ENCODE results near the gene TSPEAR.

TSPEAR gene

DNA sequence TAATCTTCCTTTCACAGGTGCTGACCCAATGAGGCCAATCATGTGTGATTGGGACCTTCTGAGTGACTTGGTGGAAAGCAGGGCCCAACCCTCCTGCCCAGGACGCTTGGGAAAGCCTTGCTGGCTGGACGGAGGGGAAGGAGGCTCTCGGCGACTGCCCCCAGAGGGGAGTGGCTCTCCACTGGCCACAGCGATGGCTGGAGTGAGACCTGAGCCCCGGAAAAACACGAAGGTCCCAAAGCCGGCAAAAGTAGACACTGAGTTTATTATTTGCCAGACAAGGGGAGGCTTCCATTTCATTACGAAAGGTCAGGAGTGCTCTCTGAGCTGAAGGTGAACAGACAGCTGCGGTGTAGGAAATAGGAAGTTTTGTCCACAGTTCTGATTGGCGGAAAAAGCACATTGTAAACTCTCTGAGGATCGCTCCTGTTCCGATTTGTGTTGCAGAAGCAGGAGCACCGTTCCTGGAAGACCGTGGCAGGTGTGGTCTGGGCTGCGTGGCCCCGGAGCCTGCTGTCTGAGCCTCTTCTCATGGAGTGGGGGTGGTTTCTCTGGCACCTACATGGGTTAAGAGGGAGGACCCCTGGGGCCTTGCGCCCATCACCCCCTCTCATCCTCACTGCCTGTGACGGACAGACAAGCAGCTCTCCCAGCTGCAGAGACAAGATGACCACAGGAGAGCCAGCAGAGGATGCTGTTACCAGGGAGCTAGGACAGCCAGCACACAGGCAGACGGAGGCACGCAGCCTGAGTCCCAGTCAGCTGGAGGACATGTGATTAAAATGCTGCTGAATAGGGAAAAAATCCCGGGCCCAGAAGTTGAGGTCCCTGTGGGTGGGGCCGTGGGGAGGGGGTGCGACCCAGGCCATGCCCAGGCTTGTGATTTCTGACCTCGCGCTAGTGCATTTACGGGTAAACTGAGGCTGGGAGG lies 212.8 kb downstream of the TSPEAR start:
- ATAC-seq: no peak
- TF ChIP-seq BACH2 (CRISPR knock-in tag; IDR thresholded peaks at IDR 0.05; ENCODE audit: borderline replicate concordance) (no peak), TOX (CRISPR knock-in tag; IDR thresholded peaks at IDR 0.05; ENCODE audit: borderline replicate concordance) (no peak), ZFP30 (CRISPR knock-in tag; IDR thresholded peaks at IDR 0.05) (no peak), GLIS3 (CRISPR knock-in tag; IDR thresholded peaks at IDR 0.05) (no peak), RARB (CRISPR knock-in tag; IDR thresholded peaks at IDR 0.05) (no peak), ZFP3 (CRISPR knock-in tag; IDR thresholded peaks at IDR 0.05) (no peak), ARNTL (CRISPR knock-in tag; IDR thresholded peaks at IDR 0.05; ENCODE audit: borderline replicate concordance, low read depth) (no peak), ESRRG (CRISPR knock-in tag; IDR thresholded peaks at IDR 0.05) (no peak), ISL1 (CRISPR knock-in tag; IDR thresholded peaks at IDR 0.05) (no peak), ZNF565 (CRISPR knock-in tag; conservative IDR thresholded peaks at IDR 0.05; ENCODE audit: low read depth) (no peak), ZNF70 (CRISPR knock-in tag; IDR thresholded peaks at IDR 0.05) (no peak)
- TF ChIP-seq, protein P1, sequence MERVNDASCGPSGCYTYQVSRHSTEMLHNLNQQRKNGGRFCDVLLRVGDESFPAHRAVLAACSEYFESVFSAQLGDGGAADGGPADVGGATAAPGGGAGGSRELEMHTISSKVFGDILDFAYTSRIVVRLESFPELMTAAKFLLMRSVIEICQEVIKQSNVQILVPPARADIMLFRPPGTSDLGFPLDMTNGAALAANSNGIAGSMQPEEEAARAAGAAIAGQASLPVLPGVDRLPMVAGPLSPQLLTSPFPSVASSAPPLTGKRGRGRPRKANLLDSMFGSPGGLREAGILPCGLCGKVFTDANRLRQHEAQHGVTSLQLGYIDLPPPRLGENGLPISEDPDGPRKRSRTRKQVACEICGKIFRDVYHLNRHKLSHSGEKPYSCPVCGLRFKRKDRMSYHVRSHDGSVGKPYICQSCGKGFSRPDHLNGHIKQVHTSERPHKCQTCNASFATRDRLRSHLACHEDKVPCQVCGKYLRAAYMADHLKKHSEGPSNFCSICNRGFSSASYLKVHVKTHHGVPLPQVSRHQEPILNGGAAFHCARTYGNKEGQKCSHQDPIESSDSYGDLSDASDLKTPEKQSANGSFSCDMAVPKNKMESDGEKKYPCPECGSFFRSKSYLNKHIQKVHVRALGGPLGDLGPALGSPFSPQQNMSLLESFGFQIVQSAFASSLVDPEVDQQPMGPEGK (CRISPR knock-in tag; IDR thresholded peaks at IDR 0.05; ENCODE audit: borderline replicate concordance): no peak
- TF ChIP-seq, protein P2, sequence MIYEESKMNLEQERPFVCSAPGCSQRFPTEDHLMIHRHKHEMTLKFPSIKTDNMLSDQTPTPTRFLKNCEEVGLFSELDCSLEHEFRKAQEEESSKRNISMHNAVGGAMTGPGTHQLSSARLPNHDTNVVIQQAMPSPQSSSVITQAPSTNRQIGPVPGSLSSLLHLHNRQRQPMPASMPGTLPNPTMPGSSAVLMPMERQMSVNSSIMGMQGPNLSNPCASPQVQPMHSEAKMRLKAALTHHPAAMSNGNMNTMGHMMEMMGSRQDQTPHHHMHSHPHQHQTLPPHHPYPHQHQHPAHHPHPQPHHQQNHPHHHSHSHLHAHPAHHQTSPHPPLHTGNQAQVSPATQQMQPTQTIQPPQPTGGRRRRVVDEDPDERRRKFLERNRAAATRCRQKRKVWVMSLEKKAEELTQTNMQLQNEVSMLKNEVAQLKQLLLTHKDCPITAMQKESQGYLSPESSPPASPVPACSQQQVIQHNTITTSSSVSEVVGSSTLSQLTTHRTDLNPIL (CRISPR knock-in tag; IDR thresholded peaks at IDR 0.05; ENCODE audit: low read depth): no peak
- TF ChIP-seq, protein P3, sequence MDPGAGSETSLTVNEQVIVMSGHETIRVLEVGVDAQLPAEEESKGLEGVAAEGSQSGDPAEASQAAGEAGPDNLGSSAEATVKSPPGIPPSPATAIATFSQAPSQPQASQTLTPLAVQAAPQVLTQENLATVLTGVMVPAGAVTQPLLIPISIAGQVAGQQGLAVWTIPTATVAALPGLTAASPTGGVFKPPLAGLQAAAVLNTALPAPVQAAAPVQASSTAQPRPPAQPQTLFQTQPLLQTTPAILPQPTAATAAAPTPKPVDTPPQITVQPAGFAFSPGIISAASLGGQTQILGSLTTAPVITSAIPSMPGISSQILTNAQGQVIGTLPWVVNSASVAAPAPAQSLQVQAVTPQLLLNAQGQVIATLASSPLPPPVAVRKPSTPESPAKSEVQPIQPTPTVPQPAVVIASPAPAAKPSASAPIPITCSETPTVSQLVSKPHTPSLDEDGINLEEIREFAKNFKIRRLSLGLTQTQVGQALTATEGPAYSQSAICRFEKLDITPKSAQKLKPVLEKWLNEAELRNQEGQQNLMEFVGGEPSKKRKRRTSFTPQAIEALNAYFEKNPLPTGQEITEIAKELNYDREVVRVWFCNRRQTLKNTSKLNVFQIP (CRISPR knock-in tag; IDR thresholded peaks at IDR 0.05; ENCODE audit: borderline replicate concordance, low read depth): no peak
- TF ChIP-seq, protein P4, sequence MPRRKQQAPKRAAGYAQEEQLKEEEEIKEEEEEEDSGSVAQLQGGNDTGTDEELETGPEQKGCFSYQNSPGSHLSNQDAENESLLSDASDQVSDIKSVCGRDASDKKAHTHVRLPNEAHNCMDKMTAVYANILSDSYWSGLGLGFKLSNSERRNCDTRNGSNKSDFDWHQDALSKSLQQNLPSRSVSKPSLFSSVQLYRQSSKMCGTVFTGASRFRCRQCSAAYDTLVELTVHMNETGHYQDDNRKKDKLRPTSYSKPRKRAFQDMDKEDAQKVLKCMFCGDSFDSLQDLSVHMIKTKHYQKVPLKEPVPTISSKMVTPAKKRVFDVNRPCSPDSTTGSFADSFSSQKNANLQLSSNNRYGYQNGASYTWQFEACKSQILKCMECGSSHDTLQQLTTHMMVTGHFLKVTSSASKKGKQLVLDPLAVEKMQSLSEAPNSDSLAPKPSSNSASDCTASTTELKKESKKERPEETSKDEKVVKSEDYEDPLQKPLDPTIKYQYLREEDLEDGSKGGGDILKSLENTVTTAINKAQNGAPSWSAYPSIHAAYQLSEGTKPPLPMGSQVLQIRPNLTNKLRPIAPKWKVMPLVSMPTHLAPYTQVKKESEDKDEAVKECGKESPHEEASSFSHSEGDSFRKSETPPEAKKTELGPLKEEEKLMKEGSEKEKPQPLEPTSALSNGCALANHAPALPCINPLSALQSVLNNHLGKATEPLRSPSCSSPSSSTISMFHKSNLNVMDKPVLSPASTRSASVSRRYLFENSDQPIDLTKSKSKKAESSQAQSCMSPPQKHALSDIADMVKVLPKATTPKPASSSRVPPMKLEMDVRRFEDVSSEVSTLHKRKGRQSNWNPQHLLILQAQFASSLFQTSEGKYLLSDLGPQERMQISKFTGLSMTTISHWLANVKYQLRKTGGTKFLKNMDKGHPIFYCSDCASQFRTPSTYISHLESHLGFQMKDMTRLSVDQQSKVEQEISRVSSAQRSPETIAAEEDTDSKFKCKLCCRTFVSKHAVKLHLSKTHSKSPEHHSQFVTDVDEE (CRISPR knock-in tag; IDR thresholded peaks at IDR 0.05): no peak

DNA sequence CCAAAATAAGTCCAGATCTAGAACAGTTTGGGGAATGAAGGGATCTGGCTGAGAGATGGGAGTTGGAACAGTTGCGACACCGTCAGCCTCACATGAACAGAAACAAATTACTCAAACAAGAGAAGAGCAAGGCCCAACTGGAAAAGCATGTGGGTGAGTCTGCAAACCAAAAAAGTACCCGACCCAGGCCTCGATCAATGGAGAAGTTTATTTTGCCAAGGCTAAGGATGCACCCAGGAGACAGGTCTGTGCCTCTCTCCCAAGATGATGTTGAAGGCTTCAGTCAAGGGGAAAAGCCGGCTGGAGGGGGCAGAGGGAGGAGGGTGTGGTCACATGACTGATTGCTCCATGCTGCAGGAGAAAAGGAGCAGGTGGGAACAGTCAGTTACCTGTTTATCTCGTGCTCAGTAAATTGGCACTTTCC lies 213.7 kb downstream of the TSPEAR start:
- ATAC-seq: no peak
- TF ChIP-seq ISL1 (CRISPR knock-in tag; IDR thresholded peaks at IDR 0.05) (no peak), ZNF565 (CRISPR knock-in tag; conservative IDR thresholded peaks at IDR 0.05; ENCODE audit: low read depth) (no peak), ESRRG (CRISPR knock-in tag; IDR thresholded peaks at IDR 0.05) (no peak)
- TF ChIP-seq, protein P1 (CRISPR knock-in tag; IDR thresholded peaks at IDR 0.05; ENCODE audit: borderline replicate concordance): no peak

DNA sequence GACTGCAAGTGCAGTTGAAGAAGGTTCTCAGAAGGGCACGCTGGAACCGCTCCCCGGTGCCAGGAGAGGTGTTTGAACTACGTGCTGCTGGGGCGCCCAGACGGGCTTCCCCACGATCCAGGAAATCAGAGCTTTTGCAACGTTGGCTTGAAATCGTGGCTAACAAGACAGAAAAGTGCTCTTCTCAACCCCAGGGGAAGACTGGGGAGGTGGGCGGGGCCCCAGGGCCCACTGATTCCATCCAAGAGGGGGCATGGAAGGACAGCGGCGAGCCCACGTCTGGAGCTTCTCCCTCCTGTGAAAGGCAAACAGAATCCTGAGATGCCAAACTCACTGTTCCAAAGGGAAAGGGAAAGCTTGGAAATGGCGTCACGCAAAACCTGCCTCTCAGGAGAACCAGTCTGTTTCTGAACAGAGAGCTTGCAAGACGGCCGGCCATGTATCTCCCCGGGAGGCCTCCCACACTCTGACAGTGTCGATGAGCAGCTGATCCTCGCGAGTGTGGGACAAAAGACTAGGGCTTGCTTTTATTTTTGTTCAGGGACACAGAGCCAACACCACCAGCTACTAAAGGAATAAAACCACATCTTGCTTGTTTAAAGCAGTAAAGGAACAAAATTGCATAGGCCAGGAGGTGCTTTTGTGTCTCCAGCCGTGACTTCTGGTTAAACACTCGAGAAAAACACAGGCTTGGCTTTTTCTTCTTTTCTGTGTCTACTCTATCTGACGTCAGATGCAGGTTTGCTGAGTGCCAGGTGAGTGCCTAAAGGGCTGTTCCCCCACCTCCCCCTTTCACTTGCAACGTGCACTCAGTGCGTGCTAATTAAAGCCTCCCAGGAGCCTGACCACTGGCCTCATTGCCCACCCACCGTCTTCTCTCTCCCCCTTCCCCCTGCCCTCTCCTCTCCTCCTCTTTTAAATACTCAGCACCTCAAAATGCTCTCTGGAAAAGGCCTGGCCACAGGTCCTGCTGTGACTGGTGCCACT lies 214.5 kb downstream of the TSPEAR start:
- TF ChIP-seq, protein P3 (CRISPR knock-in tag; IDR thresholded peaks at IDR 0.05; ENCODE audit: borderline replicate concordance, low read depth): no peak
- TF ChIP-seq CSDC2 (CRISPR knock-in tag; IDR thresholded peaks at IDR 0.05) (no peak), ZC3H10 (CRISPR knock-in tag; IDR thresholded peaks at IDR 0.05) (no peak), ZNF8 (CRISPR knock-in tag; IDR thresholded peaks at IDR 0.05) (no peak), TOX (CRISPR knock-in tag; IDR thresholded peaks at IDR 0.05; ENCODE audit: borderline replicate concordance) (no peak), ARNTL (CRISPR knock-in tag; IDR thresholded peaks at IDR 0.05; ENCODE audit: borderline replicate concordance, low read depth) (no peak), RARB (CRISPR knock-in tag; IDR thresholded peaks at IDR 0.05) (no peak), TCF4 (CRISPR knock-in tag; IDR thresholded peaks at IDR 0.05; ENCODE audit: borderline replicate concordance) (no peak), ZFP30 (CRISPR knock-in tag; IDR thresholded peaks at IDR 0.05) (no peak)
- TF ChIP-seq, protein P1 (CRISPR knock-in tag; IDR thresholded peaks at IDR 0.05; ENCODE audit: borderline replicate concordance): no peak
- ATAC-seq: no peak

Data from SK-N-SH treated with all-trans-retinoic acid at 6 μM for 48 hours (cell line).